ENCODE data around the gene RXFP2.

RXFP2 gene

DNA sequence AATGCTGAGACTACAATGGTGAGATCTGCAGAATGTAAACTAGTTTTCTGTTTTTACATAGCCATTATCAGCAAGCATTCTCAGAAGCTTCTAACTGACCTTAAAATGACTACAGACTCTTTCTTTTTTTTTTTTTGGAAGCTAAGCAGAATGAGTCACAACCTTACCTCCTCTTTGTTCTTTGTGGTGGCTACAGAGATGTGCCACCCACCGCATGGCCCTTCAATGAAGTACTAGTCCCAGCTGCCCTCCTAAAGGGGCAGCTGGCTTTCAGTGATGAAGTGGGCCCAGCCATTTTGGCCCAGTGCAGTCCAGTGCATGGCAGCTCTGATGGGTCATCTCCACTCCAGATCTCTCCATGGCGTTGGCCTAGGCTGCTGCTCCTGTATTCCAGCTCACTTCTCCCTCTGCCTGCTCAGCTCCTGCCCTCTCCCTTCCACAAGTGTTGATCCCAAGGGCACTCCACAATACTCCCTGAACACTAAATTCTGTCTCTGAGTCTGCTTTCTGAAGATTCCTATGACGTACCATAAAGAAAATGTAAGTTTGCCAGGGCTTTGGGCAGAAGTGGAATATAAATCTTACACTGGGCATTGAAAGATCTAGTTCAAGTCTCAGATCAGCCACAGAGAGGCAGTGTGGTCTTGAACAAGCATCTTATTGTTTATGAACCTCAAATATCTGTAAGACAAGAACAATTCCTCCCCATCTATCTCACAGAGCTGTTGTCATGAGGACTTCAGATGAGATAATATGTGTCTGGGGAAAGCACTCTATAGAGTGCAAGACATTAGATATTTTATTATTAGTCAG is 85.6 kb downstream of the RXFP2 start:
- DNase-seq (ENCODE audit: low spot score): no peak

DNA sequence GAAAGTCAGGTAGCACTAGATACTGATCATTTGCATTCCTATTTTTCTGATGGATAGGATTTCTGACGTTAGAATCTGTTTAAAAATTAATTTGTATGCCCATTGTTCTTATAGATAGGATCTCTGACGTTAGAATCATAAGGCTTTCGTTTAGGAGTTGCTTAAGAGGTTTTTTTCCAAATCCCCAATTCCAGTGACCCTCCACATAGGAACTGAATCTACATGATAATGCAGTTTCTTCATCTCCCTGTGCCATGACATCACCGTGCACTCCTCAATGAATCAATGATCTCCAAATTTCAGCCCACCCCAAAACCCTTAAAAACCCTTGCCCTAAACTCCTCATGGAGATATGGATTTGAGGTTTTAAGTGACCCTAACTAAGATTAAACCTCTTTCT is 87.2 kb downstream of the RXFP2 start:
- DNase-seq (ENCODE audit: low spot score): no peak

DNA sequence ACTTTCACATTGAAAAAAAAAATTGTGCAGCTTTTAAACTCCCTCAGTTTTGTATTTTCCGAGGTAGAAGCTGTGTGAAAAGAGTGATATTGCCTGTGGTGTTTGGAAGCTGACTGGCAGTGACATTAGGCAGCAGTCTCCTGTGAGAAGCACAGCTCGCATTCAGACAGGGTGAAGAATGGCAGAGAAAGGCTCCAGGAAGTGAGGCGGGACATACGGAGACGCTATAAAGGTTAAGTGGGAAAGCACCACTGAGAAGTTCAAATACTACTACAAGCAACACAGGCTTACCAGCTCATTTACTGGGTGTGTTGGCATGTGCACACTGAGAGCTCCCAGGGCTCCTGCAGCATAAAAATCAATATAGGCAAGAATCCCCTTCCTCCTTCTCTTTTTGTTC is 88.4 kb downstream of the RXFP2 start:
- DNase-seq (ENCODE audit: low spot score): no peak

DNA sequence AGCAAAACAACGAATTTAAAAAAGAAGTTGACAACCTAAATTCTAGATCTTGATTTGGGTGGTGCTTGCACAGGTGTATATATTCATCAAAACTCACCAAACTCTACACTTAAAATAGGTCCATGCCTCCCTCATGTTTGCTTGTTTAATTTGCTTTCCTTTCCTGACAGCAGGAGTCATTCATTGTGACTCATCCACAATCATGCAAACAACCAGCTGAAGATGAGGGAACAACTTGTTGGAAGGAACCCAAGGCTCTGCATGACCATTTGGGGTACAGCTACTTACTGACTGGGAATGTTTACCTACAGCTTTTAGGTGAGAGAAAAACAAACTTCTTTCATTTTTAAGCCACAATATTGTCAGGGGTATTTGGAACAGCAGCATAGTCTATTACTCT is 96.6 kb downstream of the RXFP2 start:
- peak; percentile 44 for DNase-seq (ENCODE audit: low spot score)

DNA sequence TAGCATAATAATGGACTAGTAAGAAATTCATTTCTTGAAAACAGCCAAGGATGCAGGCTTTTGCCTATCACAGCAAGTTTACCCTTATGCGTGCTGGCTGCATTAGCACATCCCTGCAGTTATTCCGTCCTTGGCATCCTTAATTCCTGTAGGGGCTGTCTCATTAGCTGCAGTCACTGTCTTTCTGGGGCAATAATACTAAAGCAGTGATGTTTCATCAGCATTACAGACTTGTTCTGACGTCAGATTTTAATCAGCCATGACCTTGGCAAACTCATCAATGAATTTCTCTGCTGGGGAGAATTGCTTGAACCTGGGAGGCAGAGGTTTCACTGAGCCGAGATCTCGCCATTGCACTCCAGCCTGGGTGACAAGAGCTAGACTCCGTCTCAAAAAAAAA is 103.7 kb downstream of the RXFP2 start:
- no peak for DNase-seq (ENCODE audit: low spot score)

DNA sequence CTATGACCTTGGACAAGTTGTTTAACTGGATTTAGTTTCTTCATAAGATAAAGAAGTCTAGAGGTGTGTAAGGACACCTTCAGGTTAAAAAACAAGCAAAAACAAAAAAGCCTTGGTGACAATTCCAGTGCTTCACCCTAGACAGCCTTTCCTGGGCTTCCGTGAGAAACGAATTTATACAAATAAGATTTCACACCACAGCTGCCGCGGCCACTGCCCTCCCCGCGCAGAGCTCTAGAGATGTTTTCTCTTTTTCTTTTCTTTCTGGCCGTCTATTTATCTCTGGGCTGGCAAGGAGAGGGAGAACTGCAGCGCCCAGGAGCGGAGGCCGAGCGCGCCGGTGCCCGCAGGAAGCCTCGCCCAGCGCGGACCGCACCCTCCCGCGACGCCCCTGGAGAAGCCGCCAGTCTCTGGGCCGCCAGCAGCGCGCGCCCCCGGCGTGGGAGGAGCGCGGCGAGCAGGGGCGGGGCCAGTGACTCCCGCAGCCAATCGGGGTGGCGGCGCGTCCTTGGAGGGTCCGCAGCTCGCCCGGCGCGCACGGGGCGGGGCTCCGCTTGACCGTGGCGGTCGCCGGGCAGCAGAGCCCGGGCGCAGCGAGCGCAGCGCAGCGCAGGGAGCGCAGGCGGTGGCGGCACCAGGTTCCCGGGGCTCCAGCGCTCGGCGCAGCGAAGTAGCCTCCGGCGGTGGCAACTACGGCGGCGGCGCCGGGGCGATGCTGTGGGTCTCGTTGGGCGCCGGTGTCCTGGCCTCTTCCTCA is 107.0 kb downstream of the RXFP2 start:
- peak; percentile 93 for DNase-seq (ENCODE audit: low spot score)

DNA sequence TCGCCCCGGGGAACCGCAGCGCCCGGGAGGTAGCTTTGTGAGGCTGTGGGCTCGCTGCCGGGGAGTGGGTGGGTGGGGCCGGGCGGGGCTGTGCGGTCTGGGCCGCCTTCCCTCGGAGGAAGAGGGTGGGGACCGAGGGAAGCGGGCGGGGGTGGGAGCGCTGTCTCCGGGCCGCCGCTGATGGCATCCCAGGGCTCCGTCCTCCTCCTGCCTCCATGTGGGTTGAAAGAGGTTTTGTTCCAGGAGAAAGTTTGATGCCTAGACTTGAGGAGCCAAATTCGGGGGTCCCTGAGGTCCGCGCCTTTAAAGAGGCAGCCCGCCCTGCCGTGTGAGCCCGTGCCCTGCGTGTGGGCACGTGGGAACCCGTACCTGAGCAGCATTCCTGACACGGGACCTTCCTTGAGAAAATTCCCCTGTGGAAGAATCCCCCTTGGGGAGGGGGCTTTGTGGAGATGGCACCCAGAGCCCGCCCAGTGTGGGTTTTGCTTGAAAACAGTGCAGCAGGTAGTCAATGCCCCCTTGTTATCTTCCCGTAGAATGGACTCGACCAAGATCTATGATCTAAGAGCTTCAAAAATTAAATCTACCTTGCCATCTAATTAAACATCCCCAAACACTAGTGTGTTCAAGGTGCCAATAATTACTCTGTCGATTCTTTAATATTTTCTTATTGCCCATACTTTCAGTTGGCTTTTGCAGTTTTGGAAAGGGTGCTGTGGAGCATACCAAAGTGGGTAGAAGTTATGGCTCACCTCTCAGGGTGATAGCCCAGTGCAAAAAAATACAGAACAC is 107.8 kb downstream of the RXFP2 start:
- DNase-seq (ENCODE audit: low spot score): no peak

DNA sequence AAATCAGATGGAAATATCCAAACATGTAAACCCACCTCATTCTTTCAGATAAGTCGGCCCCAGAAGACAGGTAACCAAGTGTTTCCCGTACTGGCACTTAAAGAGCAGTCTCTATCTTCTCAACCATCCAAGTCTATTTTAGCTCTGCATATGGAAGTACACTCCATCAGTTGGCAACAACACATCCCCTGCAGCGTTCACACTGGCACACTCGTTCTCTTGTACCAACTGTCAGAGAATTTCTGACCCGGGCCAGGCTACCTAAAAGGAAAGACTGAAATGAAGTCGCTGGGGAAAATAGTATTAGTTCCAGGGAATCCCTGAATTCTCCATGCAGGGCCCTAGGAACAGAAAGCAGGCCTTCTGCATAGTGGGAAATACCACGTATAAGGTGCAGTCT is 109.3 kb downstream of the RXFP2 start:
- no peak for DNase-seq (ENCODE audit: low spot score)

DNA sequence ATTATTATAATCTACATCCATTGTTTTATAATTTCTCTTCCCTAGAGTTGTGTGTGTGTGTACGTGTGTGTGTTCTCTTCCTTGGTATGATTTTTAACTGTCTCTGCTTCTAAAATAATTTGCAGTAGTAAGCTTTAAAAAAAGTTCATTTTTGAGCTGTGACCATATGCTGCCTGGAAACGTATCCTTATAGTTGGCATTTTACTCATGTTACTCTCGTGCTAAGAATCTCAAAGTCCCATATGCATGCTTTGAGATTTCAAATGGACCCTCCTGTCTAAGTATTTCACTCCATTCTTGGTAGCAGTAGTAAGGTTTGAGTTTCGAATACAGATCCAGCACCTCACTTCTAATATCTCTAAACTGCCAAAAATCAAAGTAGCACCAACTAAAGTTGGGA is 109.9 kb downstream of the RXFP2 start:
- DNase-seq (ENCODE audit: low spot score): no peak

DNA sequence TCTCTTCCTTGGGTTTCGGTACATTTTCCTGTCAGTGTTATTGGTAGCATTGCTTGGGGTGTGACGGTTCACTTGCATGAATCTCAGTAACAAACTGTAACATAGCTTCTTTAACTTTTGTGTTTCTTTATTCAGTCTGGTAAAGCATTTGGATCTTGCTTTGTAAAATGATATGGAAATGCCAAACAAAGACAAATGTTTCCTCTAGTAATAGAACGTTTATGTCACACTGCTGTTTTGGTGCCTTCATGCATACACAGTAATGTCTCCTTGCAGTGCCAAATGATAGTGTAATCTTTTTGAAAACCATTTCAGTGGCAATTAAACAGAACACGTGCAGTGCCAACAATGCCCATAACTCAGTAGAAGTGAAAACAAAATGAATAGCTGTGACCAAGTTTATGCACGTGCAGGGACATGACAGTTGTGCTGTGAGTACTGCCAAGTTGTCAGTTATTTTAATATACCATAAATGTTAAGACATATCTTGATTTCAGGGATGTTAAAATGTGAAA is 110.8 kb downstream of the RXFP2 start:
- DNase-seq (ENCODE audit: low spot score): no peak

DNA sequence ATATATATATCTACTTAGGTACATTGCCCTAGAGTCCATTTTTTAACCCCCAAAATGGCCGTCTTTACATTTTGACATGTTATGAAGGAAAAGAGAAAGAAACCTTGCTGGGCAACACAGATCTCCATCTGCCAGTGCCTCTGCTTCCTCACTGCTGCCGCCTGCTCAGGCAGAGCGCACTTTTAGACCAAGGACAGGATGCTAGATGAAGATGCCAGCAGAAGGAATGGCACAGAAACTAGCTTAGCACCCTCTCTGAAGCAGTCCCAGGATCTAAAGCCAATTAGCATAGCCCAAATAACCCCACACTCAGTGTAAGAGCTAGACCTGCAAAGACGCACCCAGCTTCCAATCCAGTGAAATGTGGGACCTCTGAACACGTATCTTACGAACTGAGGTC is 111.9 kb downstream of the RXFP2 start:
- no peak for DNase-seq (ENCODE audit: low spot score)

Measured in AG08396 (cell line).